Activated B cell treated with CpG ODN at 0.5 μM for 24 hours (primary cell): Measurements from ENCODE around the gene NXPH2. TPM values are rescaled to one million over a fixed set of nuclear protein-coding genes. Genes with fewer than 3 reads are reported as not detected.

ENCODE experiments used
- ATAC-seq: fragments of 200-7000 bp; cut with Tn5 transposase; one replicate; pipeline ENCODE4 v1.10.0; 2021; ENCODE audit warnings: low read depth, mild to moderate bottlenecking, moderate library complexity
- CTCF ChIA-PET: fragments of 350-600 bp; sonication (Branson Sonifier 250); formaldehyde crosslinking; loops from one replicate; lab custom pipeline; 2021; ENCODE audit warnings: antibody characterized with exemption; lab: Charles Lee
- POLR2A ChIA-PET: fragments of 350-600 bp; sonication (Branson Sonifier 250); formaldehyde crosslinking; loops from one replicate; lab custom pipeline; 2021; ENCODE audit warnings: antibody characterized with exemption; lab: Charles Lee
- DNase-seq: peaks from one replicate; pipeline ENCODE4 v3.0.0; 2022
- H3K27ac Mint-ChIP-seq: one replicate; pipeline ENCODE4 v1.8.0; 2020; ENCODE audit warnings: mixed read lengths
- H3K27me3 Mint-ChIP-seq: one replicate; pipeline ENCODE4 v1.8.0; 2021; ENCODE audit warnings: mixed read lengths
- H3K36me3 Mint-ChIP-seq: one replicate; pipeline ENCODE4 v1.8.0; 2021; ENCODE audit warnings: low read depth, mixed read lengths
- H3K4me1 Mint-ChIP-seq: one replicate; pipeline ENCODE4 v1.8.0; 2021; ENCODE audit warnings: mixed read lengths
- H3K4me3 Mint-ChIP-seq: one replicate; pipeline ENCODE4 v1.8.0; 2020; ENCODE audit warnings: mild to moderate bottlenecking, mixed read lengths
- H3K9me3 Mint-ChIP-seq: one replicate; pipeline ENCODE4 v1.8.0; 2020; ENCODE audit warnings: mixed read lengths
- CTCF ChIP-seq: fragments of 200-600 bp; IDR thresholded peaks from one replicate; pipeline ENCODE4 v1.8.0; 2022; ENCODE audit warnings: antibody characterized with exemption, mild to moderate bottlenecking
- intact Hi-C: fragments of 100-400 bp; cut with micrococcal nuclease; formaldehyde crosslinking; loops from one replicate; pipeline ENCODE4 v1.15.1; 2024
- total RNA-seq: library from RNA; stranded (reverse); gene quantifications from 2 replicates; pipeline ENCODE4 v1.2.3, GENCODE V29; 2022

Gene NXPH2
- total RNA-seq, 1 donor from 2014 or later, result not detected

GRCh38 chr2:138713504-138713903, 66.7 kb downstream of the NXPH2 start:
- H3K27me3 Mint-ChIP-seq, result peaks cover 1% of the 10 kb centered on the region
- intact Hi-C loops, result no loop called here
- no peak overlapping the region for H3K27ac Mint-ChIP-seq
- POLR2A ChIA-PET, result no interaction called here
- ATAC-seq, result no peak
- DNase-seq, result no peak
- no peaks in the 10 kb centered on the region for H3K36me3 Mint-ChIP-seq
- CTCF ChIA-PET, result no interaction called here
- no peaks in the 10 kb centered on the region for H3K9me3 Mint-ChIP-seq
- no peak for TF ChIP-seq CTCF
- no peaks in the 10 kb centered on the region for H3K4me1 Mint-ChIP-seq
- H3K4me3 Mint-ChIP-seq, result no peak overlapping the region

- no peak overlapping the region for H3K4me3 Mint-ChIP-seq
- DNase-seq (no peak), ATAC-seq (no peak)
- ChIA-PET CTCF (no interaction called here), POLR2A (no interaction called here)
- peaks cover 1% of the 10 kb centered on the region for H3K27me3 Mint-ChIP-seq
- no peaks in the 10 kb centered on the region for H3K4me1 Mint-ChIP-seq
- no peak overlapping the region for H3K27ac Mint-ChIP-seq
- no peaks in the 10 kb centered on the region for H3K9me3 Mint-ChIP-seq
- intact Hi-C loops, result no loop called here
- TF ChIP-seq CTCF, result no peak
- no peaks in the 10 kb centered on the region for H3K36me3 Mint-ChIP-seq
Measured at GRCh38 chr2:138713069-138713496, 67.1 kb downstream of the NXPH2 start.

- Mint-ChIP-seq H3K36me3 (no peaks in the 10 kb centered on the region), H3K4me3 (no peak overlapping the region), H3K4me1 (no peaks in the 10 kb centered on the region), H3K27ac (no peak overlapping the region), H3K27me3 (peaks cover 1% of the 10 kb centered on the region), H3K9me3 (no peaks in the 10 kb centered on the region)
- ATAC-seq (no peak), DNase-seq (no peak)
- intact Hi-C loops, result no loop called here
- ChIA-PET CTCF (no interaction called here), POLR2A (no interaction called here)
- TF ChIP-seq CTCF, result no peak
Measured at GRCh38 chr2:138712212-138712979, 67.8 kb downstream of the NXPH2 start.

GRCh38 chr2:138711812-138712211, 68.4 kb downstream of the NXPH2 start:
- H3K4me1 Mint-ChIP-seq, result no peaks in the 10 kb centered on the region
- no peak for DNase-seq
- no peaks in the 10 kb centered on the region for H3K36me3 Mint-ChIP-seq
- ChIA-PET CTCF (no interaction called here), POLR2A (no interaction called here)
- peaks cover 1% of the 10 kb centered on the region for H3K27me3 Mint-ChIP-seq
- no peak for TF ChIP-seq CTCF
- no peak for ATAC-seq
- no peak overlapping the region for H3K27ac Mint-ChIP-seq
- H3K4me3 Mint-ChIP-seq, result no peak overlapping the region
- intact Hi-C loops, result no loop called here
- no peaks in the 10 kb centered on the region for H3K9me3 Mint-ChIP-seq

GRCh38 chr2:138708682-138709241, 71.4 kb downstream of the NXPH2 start:
- H3K36me3 Mint-ChIP-seq, result no peaks in the 10 kb centered on the region
- ATAC-seq (no peak), DNase-seq (no peak)
- H3K4me3 Mint-ChIP-seq, result no peak overlapping the region
- intact Hi-C loops, result no loop called here
- H3K4me1 Mint-ChIP-seq, result no peaks in the 10 kb centered on the region
- no peaks in the 10 kb centered on the region for H3K9me3 Mint-ChIP-seq
- ChIA-PET POLR2A (no interaction called here), CTCF (no interaction called here)
- H3K27ac Mint-ChIP-seq, result no peak overlapping the region
- TF ChIP-seq CTCF, result no peak
- peaks cover 1% of the 10 kb centered on the region for H3K27me3 Mint-ChIP-seq
